IMR-90 (cell line): ENCODE data around the gene AP2B1.

ENCODE experiments used
- CEBPB ChIP-seq: IDR thresholded peaks from 2 replicates; pipeline ENCODE4 v1.6.1; 2012; ENCODE audit warnings: low read depth, low read length, improper control_type of control experiment
- NFE2L2 ChIP-seq: fragments of 150-350 bp; IDR thresholded peaks from 2 replicates; pipeline ENCODE4 v1.6.1; 2016; ENCODE audit warnings: low read depth, mild to moderate bottlenecking, low read length
- POLR2A ChIP-seq: IDR thresholded peaks from 2 replicates; pipeline ENCODE4 v1.6.1; 2012; ENCODE audit warnings: mild to moderate bottlenecking, low read depth, low read length
- RAD21 ChIP-seq: IDR thresholded peaks from 2 replicates; pipeline ENCODE4 v1.6.1; 2012; ENCODE audit warnings: low read length, improper control_type of control experiment
- RFX5 ChIP-seq: IDR thresholded peaks from 2 replicates; pipeline ENCODE4 v1.8.0; 2012; ENCODE audit warnings: low read depth, mild to moderate bottlenecking, low read length, moderate library complexity
- TF ChIP-seq, protein P1 (sequence below): conservative IDR thresholded peaks from 2 replicates; pipeline ENCODE4 v1.5.1; 2012; ENCODE audit warnings: mild to moderate bottlenecking, low read depth, low read length, improper control_type of control experiment

DNA sequence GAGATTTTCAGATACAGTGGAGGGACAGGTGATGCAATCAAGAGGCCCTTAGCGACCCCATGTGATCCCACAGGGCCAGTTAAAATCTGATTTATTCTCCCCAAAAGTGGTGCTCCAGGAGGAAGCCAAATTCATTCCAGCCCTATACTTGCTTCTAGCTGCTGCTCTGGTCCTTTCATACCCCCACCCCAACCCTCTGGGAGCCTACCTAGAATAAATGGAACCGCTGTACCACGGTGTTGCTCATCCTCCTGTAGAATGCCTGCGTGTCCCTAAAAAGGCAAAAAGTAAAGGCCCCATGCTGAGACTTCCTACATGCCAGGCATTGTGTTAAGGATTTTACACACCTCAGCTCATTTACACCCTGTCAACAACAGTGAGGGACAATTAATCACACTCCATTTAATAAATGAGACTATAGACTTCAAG is 142.3 kb downstream of the AP2B1 start:
- TF ChIP-seq, protein P1, sequence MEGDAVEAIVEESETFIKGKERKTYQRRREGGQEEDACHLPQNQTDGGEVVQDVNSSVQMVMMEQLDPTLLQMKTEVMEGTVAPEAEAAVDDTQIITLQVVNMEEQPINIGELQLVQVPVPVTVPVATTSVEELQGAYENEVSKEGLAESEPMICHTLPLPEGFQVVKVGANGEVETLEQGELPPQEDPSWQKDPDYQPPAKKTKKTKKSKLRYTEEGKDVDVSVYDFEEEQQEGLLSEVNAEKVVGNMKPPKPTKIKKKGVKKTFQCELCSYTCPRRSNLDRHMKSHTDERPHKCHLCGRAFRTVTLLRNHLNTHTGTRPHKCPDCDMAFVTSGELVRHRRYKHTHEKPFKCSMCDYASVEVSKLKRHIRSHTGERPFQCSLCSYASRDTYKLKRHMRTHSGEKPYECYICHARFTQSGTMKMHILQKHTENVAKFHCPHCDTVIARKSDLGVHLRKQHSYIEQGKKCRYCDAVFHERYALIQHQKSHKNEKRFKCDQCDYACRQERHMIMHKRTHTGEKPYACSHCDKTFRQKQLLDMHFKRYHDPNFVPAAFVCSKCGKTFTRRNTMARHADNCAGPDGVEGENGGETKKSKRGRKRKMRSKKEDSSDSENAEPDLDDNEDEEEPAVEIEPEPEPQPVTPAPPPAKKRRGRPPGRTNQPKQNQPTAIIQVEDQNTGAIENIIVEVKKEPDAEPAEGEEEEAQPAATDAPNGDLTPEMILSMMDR: no peak
- TF ChIP-seq POLR2A: no peak
- TF ChIP-seq RAD21: no peak
- no peak for TF ChIP-seq RFX5
- no peak for TF ChIP-seq NFE2L2
- 0 out of 2 replicates have a peak, but pooled peaks have one; percentile 9 for TF ChIP-seq CEBPB
